ENCODE results near the gene SKI. TPM values are rescaled to one million over a fixed set of nuclear protein-coding genes. Genes with fewer than 3 reads are reported as not detected.

Gene SKI
- total and polyA plus RNA-seq, 2 experiments from 2014 or later, result 9.3 to 66.8 TPM

- H3K27ac Mint-ChIP-seq, result no peak overlapping the region
- H3F3A ChIP-seq (replicated peaks; ENCODE audit: low read depth), result peaks cover 9% of the 10 kb centered on the region
- no peaks in the 10 kb centered on the region; the same call in 2 of the 3 replicates for H3K9me3 Mint-ChIP-seq
- no peak overlapping the region for H2AFZ ChIP-seq
- peaks cover 12% of the 10 kb centered on the region; the same call in 1 of the 2 replicates for H3K4me1 ChIP-seq (ENCODE audit: insufficient read depth)
- peak overlapping the region; percentile 70 for H3K4me3 ChIP-seq
- no peaks in the 10 kb centered on the region for H3K27me3 ChIP-seq (ENCODE audit: insufficient read depth)
- no peaks in the 10 kb centered on the region for H3K36me3 ChIP-seq (ENCODE audit: insufficient read depth)
- peaks cover 8% of the 10 kb centered on the region; the same call in 2 of the 3 replicates for H3K36me3 Mint-ChIP-seq (ENCODE audit: low read depth)
- H3K9me2 ChIP-seq (ENCODE audit: insufficient read depth), result no peaks in the 10 kb centered on the region
- TF ChIP-seq POLR2AphosphoS5 (IDR thresholded peaks at IDR 0.05; ENCODE audit: low read depth) (0 out of 2 replicates have a peak, but pooled peaks have one; percentile 15), CREB1 (CRISPR knock-in tag; IDR thresholded peaks at IDR 0.05; ENCODE audit: low read depth) (no peak), ZNF331 (CRISPR knock-in tag; IDR thresholded peaks at IDR 0.05; ENCODE audit: low read depth) (no peak), NANOG (IDR thresholded peaks at IDR 0.05; ENCODE audit: borderline replicate concordance) (no peak), ZNF462 (CRISPR knock-in tag; IDR thresholded peaks at IDR 0.05) (no peak), EZH2phosphoT487 (IDR thresholded peaks at IDR 0.05; ENCODE audit: unreplicated experiment) (no peak), EZH2 (IDR thresholded peaks at IDR 0.05; ENCODE audit: low read depth, unreplicated experiment) (no peak), CTCF (conservative IDR thresholded peaks at IDR 0.05; ENCODE audit: low read depth in 2 of 2) (no peak), REST (IDR thresholded peaks at IDR 0.05; ENCODE audit: unreplicated experiment) (no peak)
- no peaks in the 10 kb centered on the region; the same call in 1 of the 2 replicates for H4K20me1 ChIP-seq (replicated peaks; ENCODE audit: insufficient read depth)
- H3K27ac ChIP-seq (ENCODE audit: low read depth), result 0 out of 2 replicates have a peak overlapping the region, but pooled peaks have one; percentile 9
- H3K4me2 ChIP-seq, result peak overlapping the region; percentile 88
- DNase-seq (ENCODE audit: low spot score) (peak; percentile 51), ATAC-seq (no peak; the same call in 2 of the 3 replicates)
- peaks cover 8% of the 10 kb centered on the region for H3K27me3 Mint-ChIP-seq (ENCODE audit: insufficient read depth, low read depth, poor library complexity)
- peaks cover 10% of the 10 kb centered on the region for H3K4me1 Mint-ChIP-seq
- peak overlapping the region; percentile 77 for H3K4me3 Mint-ChIP-seq
- H3K79me2 ChIP-seq (replicated peaks; ENCODE audit: insufficient read depth), result peaks cover 19% of the 10 kb centered on the region
Measured at GRCh38 chr1:2193514-2194281, 34.4 kb upstream of the SKI start.

All from GM23338 (cell line).